Stimulated activated CD4-positive, alpha-beta T cell treated with anti-CD3 and anti-CD28 coated beads, Interleukin-1b, Interleukin-23, amount 100 ng/mL, for 4 hours (primary cell): ENCODE data around the gene GALNTL6.

Source experiments
- DNase-seq, 2 donors: peaks; one replicate each; pipeline ENCODE4 v3.0.0-alpha.2; 2020; ENCODE audit warnings: low read depth in 2 of 2

The GALNTL6 gene

GRCh38 chr4:172982151-172982590, 1169.0 kb downstream of the GALNTL6 start:
- no peak for DNase-seq

- DNase-seq = no peak
Measured at GRCh38 chr4:172983014-172983413, 1169.8 kb downstream of the GALNTL6 start.

- no peak for DNase-seq
Measured at GRCh38 chr4:172983631-172984030, 1170.4 kb downstream of the GALNTL6 start.

- no peak for DNase-seq
Measured at GRCh38 chr4:172985552-172985951, 1172.3 kb downstream of the GALNTL6 start.

- DNase-seq = no peak
Measured at GRCh38 chr4:172986114-172986513, 1172.9 kb downstream of the GALNTL6 start.

GRCh38 chr4:172989984-172990820, 1177.0 kb downstream of the GALNTL6 start:
- DNase-seq = no peak

- DNase-seq = no peak
Measured at GRCh38 chr4:172992648-172993378, 1179.6 kb downstream of the GALNTL6 start.

GRCh38 chr4:172995161-172995560, 1182.0 kb downstream of the GALNTL6 start:
- DNase-seq = no peak

GRCh38 chr4:172995704-172996103, 1182.5 kb downstream of the GALNTL6 start:
- DNase-seq = no peak

- no peak for DNase-seq
Measured at GRCh38 chr4:172996571-172997216, 1183.5 kb downstream of the GALNTL6 start.

- DNase-seq = no peak
Measured at GRCh38 chr4:172997217-172997609, 1184.0 kb downstream of the GALNTL6 start.

GRCh38 chr4:172997856-172998255, 1184.7 kb downstream of the GALNTL6 start:
- no peak for DNase-seq

GRCh38 chr4:172998527-172999469, 1185.6 kb downstream of the GALNTL6 start:
- no peak for DNase-seq

- no peak for DNase-seq
Measured at GRCh38 chr4:173001571-173001970, 1188.4 kb downstream of the GALNTL6 start.

GRCh38 chr4:173002830-173003561, 1189.8 kb downstream of the GALNTL6 start:
- no peak for DNase-seq

- DNase-seq = no peak
Measured at GRCh38 chr4:173005912-173006633, 1192.9 kb downstream of the GALNTL6 start.

GRCh38 chr4:173008436-173008835, 1195.2 kb downstream of the GALNTL6 start:
- no peak for DNase-seq

GRCh38 chr4:173009129-173009823, 1196.1 kb downstream of the GALNTL6 start:
- DNase-seq = no peak

- no peak for DNase-seq
Measured at GRCh38 chr4:173012608-173013007, 1199.4 kb downstream of the GALNTL6 start.
